Heart right ventricle (tissue), 16 donors: ENCODE data around the gene CRB2. TPM values are rescaled to one million over a fixed set of nuclear protein-coding genes. Genes with fewer than 3 reads are reported as not detected.

ENCODE experiments used
- ATAC-seq, 8 donors: fragments of 200-7000 bp; cut with Tn5 transposase; one replicate each; pipeline ENCODE4 v1.9.1; 2020; ENCODE audit warnings: mild to moderate bottlenecking in 8 of 8, moderate library complexity in 8 of 8, moderate number of reproducible peaks in 1 of 8
- DNase-seq, 2 donors: peaks; one replicate each; pipeline ENCODE4 v3.0.0-alpha.2; 2020
- H3K27ac ChIP-seq, 10 donors: fragments of 200-600 bp; sonication (generic) in 2 of 10; one replicate each; pipeline versions ENCODE4 v1.5.0 to v1.8.0; 2020 to 2022; ENCODE audit warnings: mild to moderate bottlenecking in 3 of 10
- H3K27me3 ChIP-seq, 7 donors: fragments of 200-600 bp; one replicate each; pipeline ENCODE4 v1.8.0; 2021 to 2022; ENCODE audit warnings: mild to moderate bottlenecking in 2 of 7
- H3K36me3 ChIP-seq, 9 donors: fragments of 200-600 bp; sonication (generic) in 1 of 9; one replicate each; pipeline versions ENCODE4 v1.5.0 to v1.8.0; 2020 to 2022; ENCODE audit warnings: mild to moderate bottlenecking in 2 of 9
- H3K4me1 ChIP-seq, 9 donors: fragments of 200-600 bp; sonication (generic) in 1 of 9; one replicate each; pipeline versions ENCODE4 v1.5.0 to v1.8.0; 2020 to 2022; ENCODE audit warnings: mild to moderate bottlenecking in 4 of 9
- H3K4me3 ChIP-seq, 10 donors: fragments of 200-600 bp; sonication (generic) in 2 of 10; one replicate each; pipeline versions ENCODE4 v1.5.0 to v1.8.0; 2020 to 2022; ENCODE audit warnings: mild to moderate bottlenecking in 7 of 10, moderate library complexity in 2 of 10
- H3K9me3 ChIP-seq, 11 donors: fragments of 200-600 bp in 10 of 11; sonication (generic) in 2 of 11; one replicate each; pipeline versions ENCODE4 v1.5.0 to v1.8.0; 2013 to 2022; ENCODE audit warnings: mild to moderate bottlenecking in 2 of 11, control low read depth in 1 of 11, moderate library complexity in 1 of 11
- WGBS, 2 donors: extraction: QIAGEN DNeasy Blood & Tissue Kit; methylation state at CpG; one replicate each; pipeline ENCODE4 v1.1.7; 2013; ENCODE audit warnings: inconsistent platforms in 1 of 2; 5-methylcytosine and 5-hydroxymethylcytosine counted together
- intact Hi-C, 10 donors: fragments of 100-400 bp; cut with DNase I; formaldehyde crosslinking; loops; one replicate each; pipeline versions ENCODE4 v1.11.1 to v1.14.2; 2022
- polyA plus RNA-seq, 2 donors: library from polyadenylated mRNA; stranded (reverse); fragments of 200-250 nt; gene quantifications; one replicate each; pipeline ENCODE4 v1.2.3, GENCODE V29; 2013
- total RNA-seq, 10 donors: library from RNA; stranded (reverse); fragmentation: NEBNext Ultra II Directional in 3 of 10; extraction: Animal tissue kit (Norgen Biotek cat#: 25700) in 3 of 10; gene quantifications; one replicate each; pipeline versions ENCODE4 v1.2.1 to v1.2.4, GENCODE V29; 2021 to 2023
- TF ChIP-seq, protein P1 (sequence below), 9 donors: fragments of 200-600 bp; sonication (generic) in 2 of 9; IDR thresholded peaks; one replicate each; pipeline versions ENCODE4 v1.5.0 to v1.8.0; 2021 to 2022; ENCODE audit warnings: antibody characterized with exemption in 9 of 9, mild to moderate bottlenecking in 5 of 9, moderate library complexity in 1 of 9
- donor health status: Arrhythmogenic right ventricular cardiomyopathy.
- donor health status: ischemic (EF 13 %, LVEDD 7.1; RV severe dilation, severe dysfunction).
- donor health status: healthy with polysubstance abuse.
- donor health status: DM: no; HTN: yes; CAD: no.
- donor health status: DM: no; HTN: no; CAD: no.
- donor health status: ischemic (EF 25% LVEDD 6.9; RV normal size, moderate dysfunction).
- donor health status: ischemic (EF 25% LVEDD 5.7; RV mildly dilated, moderate dysfunction).
- donor health status: healthy.
- donor health status: DM: yes; HTN: yes; CAD: no.
- donor health status: Ischemic cardiomyopathy.
- donor health status: ischemic (EF 35%, LVEDD 5.7; RV mildly dilated, moderate dysfunction).
- donor health status: nonischemic (EF 11% LVEDD 7.7; RV severe dilation, severe dysfunction).
- donor health status: DM: yes; HTN: yes; CAD: no.
- donor health status: PGD.
- donor health status: ischemic (EF 29% LVEDD 5.4; RV normal size, mild dysfunction).
- donor health status: nonischemic (EF 23%, LVEDD 6.1; RV moderate dilation, normal function).

The CRB2 gene
- total and polyA plus RNA-seq, 12 donors, result 0.01 to 0.24 (median 0.09) TPM; not detected in 9

DNA sequence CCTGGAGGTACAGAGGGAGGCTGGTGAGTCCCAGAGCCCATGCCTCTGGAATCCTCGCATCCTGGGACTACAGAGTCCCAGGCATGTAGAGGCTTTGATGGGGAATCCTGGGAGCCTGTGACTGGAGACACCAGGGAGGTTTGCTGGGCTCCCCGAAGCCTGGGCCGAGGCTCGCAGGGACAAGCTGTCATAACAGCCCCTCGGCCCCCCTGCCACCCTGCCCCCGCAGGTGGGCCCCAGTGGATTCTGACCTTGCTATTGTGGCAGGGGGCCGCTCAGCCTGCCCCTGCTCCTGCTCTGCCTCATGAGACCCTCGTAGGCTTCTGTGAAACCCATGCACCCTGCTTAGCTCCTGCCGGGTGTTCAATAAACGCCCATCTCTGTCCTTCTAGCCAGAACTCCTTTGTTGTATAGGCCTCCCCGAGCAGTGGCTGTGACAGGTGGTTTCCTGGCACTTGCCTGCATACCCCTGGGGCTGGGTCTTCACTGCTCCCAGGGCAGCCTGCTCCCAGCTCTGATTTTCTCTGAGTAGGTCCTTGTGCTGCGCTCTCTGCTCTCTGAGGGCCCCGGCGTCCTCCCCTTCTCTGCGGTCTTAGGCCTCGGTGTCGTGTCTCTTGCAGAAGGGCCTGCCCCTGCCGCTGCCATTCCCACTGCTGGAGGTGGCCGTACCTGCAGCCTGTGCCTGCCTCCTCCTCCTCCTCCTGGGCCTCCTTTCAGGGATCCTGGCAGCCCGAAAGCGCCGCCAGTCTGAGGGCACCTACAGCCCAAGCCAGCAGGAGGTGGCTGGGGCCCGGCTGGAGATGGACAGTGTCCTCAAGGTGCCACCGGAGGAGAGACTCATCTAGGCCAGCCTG is 20.4 kb downstream of the CRB2 start:
- H3K27me3 ChIP-seq, result peaks cover 9 to 49% (median 42%) of the 10 kb centered on the region in 7 donors
- intact Hi-C loops, result loop anchor here in 1 of 10 donors (10.0 kb wide), 1 partner anchor 1552 kb away; no protein-coding TSS in a partner anchor

DNA sequence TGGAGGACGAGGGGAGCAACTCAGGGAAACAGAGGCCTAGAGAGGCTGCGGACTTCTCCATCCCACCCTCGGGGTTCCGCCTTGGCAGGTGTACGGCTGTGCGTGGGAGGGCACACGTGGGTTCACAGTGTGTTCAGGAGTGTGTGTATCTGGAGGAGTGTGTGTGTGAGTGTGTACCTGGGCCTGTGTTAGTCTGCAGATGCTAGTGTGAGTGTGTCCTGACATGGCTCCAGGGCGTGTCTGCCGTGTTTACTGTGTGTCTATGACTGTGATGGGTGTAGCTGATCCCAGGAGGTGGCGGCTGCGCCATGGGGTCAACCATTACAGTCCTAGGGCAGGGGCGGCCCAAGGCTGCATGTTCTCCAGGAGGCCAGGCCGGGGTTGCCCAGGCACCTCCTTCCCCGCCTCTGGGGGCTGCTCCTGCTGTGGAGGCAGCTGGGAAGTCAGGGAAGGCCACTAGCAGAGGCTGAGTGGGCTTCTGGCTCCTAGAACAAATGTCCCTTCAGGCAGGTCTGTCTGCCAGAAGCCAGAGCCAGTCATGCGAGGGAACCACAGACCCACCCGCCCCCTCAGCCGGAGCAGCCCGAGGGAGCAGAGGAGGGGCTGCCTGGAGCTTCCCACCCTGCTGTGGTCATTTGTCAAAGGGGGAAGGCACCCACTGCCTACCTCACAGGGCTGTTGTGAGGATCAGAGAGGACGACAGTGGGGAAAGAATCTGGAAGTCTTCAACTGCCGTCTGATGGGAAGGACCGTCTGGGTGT is 21.4 kb downstream of the CRB2 start:
- no peak overlapping the region for H3K4me3 ChIP-seq
- no peak for DNase-seq
- ATAC-seq, result peak in 2 of 8 donors; percentile 8 to 13
- no peaks in the 10 kb centered on the region for H3K9me3 ChIP-seq
- intact Hi-C loops, result loop anchor here in 1 of 10 donors (10.0 kb wide), 1 partner anchor 1553 kb away; no protein-coding TSS in a partner anchor
- H3K36me3 ChIP-seq, result peaks cover 0 to 16% (median 0%) of the 10 kb centered on the region in 9 donors
- H3K27me3 ChIP-seq, result peaks cover 9 to 39% (median 33%) of the 10 kb centered on the region in 7 donors
- 72 to 84% methylated on average over 21 of the region's 21 CpGs for WGBS, 2 donors
- peaks cover 0 to 20% (median 9%) of the 10 kb centered on the region in 9 donors for H3K4me1 ChIP-seq
- TF ChIP-seq, protein P1, sequence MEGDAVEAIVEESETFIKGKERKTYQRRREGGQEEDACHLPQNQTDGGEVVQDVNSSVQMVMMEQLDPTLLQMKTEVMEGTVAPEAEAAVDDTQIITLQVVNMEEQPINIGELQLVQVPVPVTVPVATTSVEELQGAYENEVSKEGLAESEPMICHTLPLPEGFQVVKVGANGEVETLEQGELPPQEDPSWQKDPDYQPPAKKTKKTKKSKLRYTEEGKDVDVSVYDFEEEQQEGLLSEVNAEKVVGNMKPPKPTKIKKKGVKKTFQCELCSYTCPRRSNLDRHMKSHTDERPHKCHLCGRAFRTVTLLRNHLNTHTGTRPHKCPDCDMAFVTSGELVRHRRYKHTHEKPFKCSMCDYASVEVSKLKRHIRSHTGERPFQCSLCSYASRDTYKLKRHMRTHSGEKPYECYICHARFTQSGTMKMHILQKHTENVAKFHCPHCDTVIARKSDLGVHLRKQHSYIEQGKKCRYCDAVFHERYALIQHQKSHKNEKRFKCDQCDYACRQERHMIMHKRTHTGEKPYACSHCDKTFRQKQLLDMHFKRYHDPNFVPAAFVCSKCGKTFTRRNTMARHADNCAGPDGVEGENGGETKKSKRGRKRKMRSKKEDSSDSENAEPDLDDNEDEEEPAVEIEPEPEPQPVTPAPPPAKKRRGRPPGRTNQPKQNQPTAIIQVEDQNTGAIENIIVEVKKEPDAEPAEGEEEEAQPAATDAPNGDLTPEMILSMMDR (IDR thresholded peaks at IDR 0.05), result no peak
- H3K27ac ChIP-seq, result no peak overlapping the region

More for the DNA sequence above, 20.4 kb downstream of the CRB2 start:
- Histone ChIP-seq H3K27ac (no peak overlapping the region), H3K4me3 (no peak overlapping the region), H3K36me3 (peaks cover 0 to 11% (median 0%) of the 10 kb centered on the region in 9 donors), H3K9me3 (no peaks in the 10 kb centered on the region), H3K4me1 (peaks cover 0 to 20% (median 9%) of the 10 kb centered on the region in 9 donors)
- WGBS, 2 donors, result 76 to 88% methylated on average over 24 of the region's 24 CpGs
- DNase-seq, result no peak
- ATAC-seq, result no peak
- TF ChIP-seq, protein P1 (IDR thresholded peaks at IDR 0.05), result no peak

DNA sequence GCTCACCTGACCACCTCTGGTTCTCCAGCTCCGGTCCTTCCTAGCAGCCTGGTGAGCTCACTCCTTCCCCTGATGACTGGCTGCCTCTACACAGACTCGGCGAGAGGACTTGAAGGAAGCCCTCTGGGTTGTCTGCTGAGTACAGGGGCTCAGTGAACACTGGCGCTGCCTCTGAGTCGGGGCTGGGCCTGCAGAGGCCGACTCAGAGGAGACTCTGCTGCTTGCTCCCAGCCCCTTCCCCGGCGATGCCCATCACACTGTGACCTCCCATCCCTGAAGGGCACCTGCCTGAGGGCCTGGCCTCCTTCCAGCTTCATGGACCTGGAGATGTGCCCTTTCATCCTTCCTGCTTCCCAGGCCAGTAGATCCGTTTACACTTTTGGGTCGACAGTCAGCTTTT is 22.0 kb downstream of the CRB2 start:
- H3K4me1 ChIP-seq, result peaks cover 0 to 20% (median 9%) of the 10 kb centered on the region in 9 donors
- TF ChIP-seq, protein P1 (IDR thresholded peaks at IDR 0.05), result no peak
- peaks cover 0 to 22% (median 0%) of the 10 kb centered on the region in 9 donors for H3K36me3 ChIP-seq
- no peak for ATAC-seq
- H3K9me3 ChIP-seq, result no peaks in the 10 kb centered on the region
- H3K27ac ChIP-seq, result no peak overlapping the region
- no peak overlapping the region for H3K4me3 ChIP-seq
- WGBS, 2 donors, result 66 to 69% methylated on average over 10 of the region's 10 CpGs
- intact Hi-C loops, result loop anchor here in 1 of 10 donors (10.0 kb wide), 1 partner anchor 1553 kb away; no protein-coding TSS in a partner anchor
- DNase-seq, result peak in 1 of 2 donors; percentile 7
- peaks cover 9 to 33% (median 27%) of the 10 kb centered on the region in 7 donors for H3K27me3 ChIP-seq
